ENCODE results near the gene LCP2.
A peak's percentile ranks its signal among the peaks of the same experiment; 100 is the strongest.

The LCP2 gene

GRCh38 chr5:170297589-170298462 is at the start of gene LCP2:
TSS of gene LCP2 (minus strand) at chr5:170297777. CDS start at chr5:170297611, 166 bp downstream.
- DNase-seq, result no peak

GRCh38 chr5:170347022-170347567 is 49.5 kb upstream of the LCP2 start:
- DNase-seq, result no peak

GRCh38 chr5:170345971-170346370 is 48.4 kb upstream of the LCP2 start:
- no peak for DNase-seq

- no peak for DNase-seq
Measured at GRCh38 chr5:170343177-170343576, 45.6 kb upstream of the LCP2 start.

GRCh38 chr5:170342153-170342725 is 44.7 kb upstream of the LCP2 start:
- DNase-seq, result no peak

- no peak for DNase-seq
Measured at GRCh38 chr5:170341545-170341944, 44.0 kb upstream of the LCP2 start.

- no peak for DNase-seq
Measured at GRCh38 chr5:170339780-170340167, 42.2 kb upstream of the LCP2 start.

- DNase-seq, result peak; percentile 61
Measured at GRCh38 chr5:170338933-170339779, 41.6 kb upstream of the LCP2 start.

- DNase-seq, result no peak
Measured at GRCh38 chr5:170338291-170338690, 40.7 kb upstream of the LCP2 start.

- no peak for DNase-seq
Measured at GRCh38 chr5:170337045-170337733, 39.6 kb upstream of the LCP2 start.

- DNase-seq, result no peak
Measured at GRCh38 chr5:170336065-170336464, 38.5 kb upstream of the LCP2 start.

GRCh38 chr5:170334626-170335025 is 37.0 kb upstream of the LCP2 start:
- DNase-seq, result no peak

- peak; percentile 41 for DNase-seq
Measured at GRCh38 chr5:170333161-170333910, 35.8 kb upstream of the LCP2 start.

GRCh38 chr5:170332058-170332457 is 34.5 kb upstream of the LCP2 start:
- no peak for DNase-seq

GRCh38 chr5:170330568-170331054 is 33.0 kb upstream of the LCP2 start:
- no peak for DNase-seq

GRCh38 chr5:170329524-170329923 is 31.9 kb upstream of the LCP2 start:
- DNase-seq, result no peak

GRCh38 chr5:170327829-170328228 is 30.3 kb upstream of the LCP2 start:
- no peak for DNase-seq

- DNase-seq, result no peak
Measured at GRCh38 chr5:170327168-170327567, 29.6 kb upstream of the LCP2 start.

GRCh38 chr5:170319301-170319700 is 21.7 kb upstream of the LCP2 start:
- DNase-seq, result no peak

- DNase-seq, result no peak
Measured at GRCh38 chr5:170317499-170317898, 19.9 kb upstream of the LCP2 start.

GRCh38 chr5:170316937-170317336 is 19.4 kb upstream of the LCP2 start:
- no peak for DNase-seq

GRCh38 chr5:170315154-170315553 is 17.6 kb upstream of the LCP2 start:
- no peak for DNase-seq
